Stimulated activated CD8-positive, alpha-beta memory T cell treated with anti-CD3 and anti-CD28 coated beads, Interleukin-4, amount 100 ng/mL, for 4 hours (primary cell): ENCODE measurements around the gene CDC14A.
"Not testable (repeated sequence)": the region's sequence is repeated elsewhere in the genome, so short reads cannot be mapped to it uniquely, and the experiment has no call there.

ENCODE experiments used
- DNase-seq, 2 donors: peaks; one replicate each; pipeline ENCODE4 v3.0.0-alpha.2; 2020; ENCODE audit warnings: low read depth in 2 of 2, low spot score in 1 of 2

Gene CDC14A

GRCh38 chr1:100352267-100353070, at the start of gene CDC14A:
Gene CDC14A (plus strand): TSS chr1:100352506. CDS start chr1:100352955, 449 bp downstream.
- peak; percentile 60 to 74 for DNase-seq

GRCh38 chr1:100302739-100303138, 49.6 kb upstream of the CDC14A start:
- no peak for DNase-seq

- DNase-seq: no peak
Measured at GRCh38 chr1:100304227-100304626, 48.1 kb upstream of the CDC14A start.

- DNase-seq: no peak
Measured at GRCh38 chr1:100304921-100305320, 47.4 kb upstream of the CDC14A start.

GRCh38 chr1:100305954-100306353, 46.4 kb upstream of the CDC14A start:
- no peak for DNase-seq

GRCh38 chr1:100306735-100307313, 45.5 kb upstream of the CDC14A start:
- DNase-seq: no peak

- no peak for DNase-seq
Measured at GRCh38 chr1:100308777-100309176, 43.5 kb upstream of the CDC14A start.

GRCh38 chr1:100309863-100310262, 42.4 kb upstream of the CDC14A start:
- DNase-seq: no peak

- no peak for DNase-seq
Measured at GRCh38 chr1:100313382-100313781, 38.9 kb upstream of the CDC14A start.

GRCh38 chr1:100316622-100317021, 35.7 kb upstream of the CDC14A start:
- no peak for DNase-seq

- no peak for DNase-seq
Measured at GRCh38 chr1:100320311-100321099, 31.8 kb upstream of the CDC14A start.

- DNase-seq: no peak
Measured at GRCh38 chr1:100321100-100321493, 31.2 kb upstream of the CDC14A start.

GRCh38 chr1:100321506-100321905, 30.8 kb upstream of the CDC14A start:
- no peak for DNase-seq

GRCh38 chr1:100322436-100323211, 29.7 kb upstream of the CDC14A start:
- DNase-seq: no peak

- no peak for DNase-seq
Measured at GRCh38 chr1:100323419-100324106, 28.7 kb upstream of the CDC14A start.

GRCh38 chr1:100325415-100326324, 26.6 kb upstream of the CDC14A start:
- DNase-seq: no peak

GRCh38 chr1:100326325-100326670, 26.0 kb upstream of the CDC14A start:
- DNase-seq: not testable (repeated sequence)

GRCh38 chr1:100328133-100328532, 24.2 kb upstream of the CDC14A start:
- no peak for DNase-seq

GRCh38 chr1:100331146-100331545, 21.2 kb upstream of the CDC14A start:
- not testable (repeated sequence) for DNase-seq

- no peak for DNase-seq
Measured at GRCh38 chr1:100332331-100332730, 20.0 kb upstream of the CDC14A start.
